H1 (cell line): ENCODE data around the gene PLA2G1B. TPM values are rescaled to one million over a fixed set of nuclear protein-coding genes. Genes with fewer than 3 reads are reported as not detected.

Experiments used
- BCL11A ChIP-seq, 2 experiments: IDR thresholded peaks; one replicate each; pipeline ENCODE4 v1.6.1; 2011; ENCODE audit warnings: low read depth in 2 of 2, low read length in 2 of 2, mild to moderate bottlenecking in 2 of 2
- CREB1 ChIP-seq: IDR thresholded peaks from 2 replicates; pipeline ENCODE4 v1.6.1; 2012; ENCODE audit warnings: inconsistent platforms
- CTBP2 ChIP-seq: IDR thresholded peaks from 2 replicates; pipeline ENCODE4 v1.7.0; 2011; ENCODE audit warnings: borderline replicate concordance, mild to moderate bottlenecking, moderate library complexity, mixed read lengths, low read length; ENCODE audit not compliant: insufficient read depth, insufficient read length
- E2F6 ChIP-seq: IDR thresholded peaks from 2 replicates; pipeline ENCODE4 v1.6.1; 2012; ENCODE audit warnings: inconsistent platforms
- EGR1 ChIP-seq: IDR thresholded peaks from 2 replicates; pipeline ENCODE4 v1.6.1; 2011; ENCODE audit warnings: low read depth, low read length, borderline replicate concordance
- FOSL1 ChIP-seq: IDR thresholded peaks from 2 replicates; pipeline ENCODE4 v1.6.1; 2011; ENCODE audit warnings: mild to moderate bottlenecking, low read depth, low read length, moderate library complexity; ENCODE audit not compliant: insufficient read depth
- HDAC2 ChIP-seq, 2 experiments: fragments of 300-600 bp in 1 of 2; sonication (generic) in 1 of 2; IDR thresholded peaks; 2 replicates each; pipeline ENCODE4 v1.6.1; 2011 to 2012; ENCODE audit warnings: low read depth in 2 of 2, low read length in 2 of 2, mild to moderate bottlenecking in 2 of 2, moderate library complexity in 2 of 2, borderline replicate concordance in 1 of 2, inconsistent platforms in 1 of 2
- JUND ChIP-seq: IDR thresholded peaks from 2 replicates; pipeline ENCODE4 v1.6.1; 2011; ENCODE audit warnings: mild to moderate bottlenecking, improper control_type of control experiment, low read length
- KDM1A ChIP-seq: fragments of 200-600, 300-600 bp; sonication (generic); IDR thresholded peaks from 2 replicates; pipeline ENCODE4 v1.7.1; 2016; ENCODE audit warnings: mild to moderate bottlenecking, low read length, borderline replicate concordance
- MAFK ChIP-seq: IDR thresholded peaks from 2 replicates; pipeline ENCODE4 v1.6.1; 2012; ENCODE audit warnings: low read depth, mild to moderate bottlenecking, improper control_type of control experiment, low read length
- PHF8 ChIP-seq: fragments of 200-600 bp; sonication (generic); conservative IDR thresholded peaks from 2 replicates; pipeline ENCODE4 v1.7.1; 2012; ENCODE audit warnings: low read depth, mild to moderate bottlenecking, inconsistent platforms, low read length, moderate library complexity
- POLR2A ChIP-seq, 2 experiments: IDR thresholded peaks; 1 replicate in 1 of 2; 2 replicates in 1 of 2; pipeline ENCODE4 v1.6.1; 2011; ENCODE audit warnings: low read depth in 2 of 2, low read length in 2 of 2, mild to moderate bottlenecking in 2 of 2; ENCODE audit errors: control extremely low read depth in 1 of 2
- POU5F1 ChIP-seq: IDR thresholded peaks from 2 replicates; pipeline ENCODE4 v1.6.1; 2011; ENCODE audit warnings: low read depth, mild to moderate bottlenecking, low read length, moderate library complexity
- RAD21 ChIP-seq, 2 experiments: IDR thresholded peaks in 1 of 2; conservative IDR thresholded peaks in 1 of 2; 2 replicates each; pipeline ENCODE4 v1.6.1; 2011; ENCODE audit warnings: low read depth in 2 of 2, low read length in 2 of 2, improper control_type of control experiment in 1 of 2, inconsistent platforms in 1 of 2, mild to moderate bottlenecking in 1 of 2, moderate library complexity in 1 of 2
- RFX5 ChIP-seq: IDR thresholded peaks from 2 replicates; pipeline ENCODE4 v1.6.1; 2011; ENCODE audit warnings: low read depth, low read length, improper control_type of control experiment, borderline replicate concordance
- RNF2 ChIP-seq: fragments of 200-900, 300-1000 bp; sonication (generic); IDR thresholded peaks from 2 replicates; pipeline ENCODE4 v1.7.1; 2016; ENCODE audit warnings: borderline replicate concordance, low read depth, mild to moderate bottlenecking, antibody characterized with exemption, low read length; ENCODE audit not compliant: poor library complexity, severe bottlenecking; ENCODE audit errors: missing control alignments
- SIX5 ChIP-seq: IDR thresholded peaks from 2 replicates; pipeline ENCODE4 v1.6.1; 2011; ENCODE audit warnings: mild to moderate bottlenecking, low read depth, low read length
- SP1 ChIP-seq: IDR thresholded peaks from 2 replicates; pipeline ENCODE4 v1.6.1; 2011; ENCODE audit warnings: low read depth, low read length
- SP4 ChIP-seq: IDR thresholded peaks from 2 replicates; pipeline ENCODE4 v1.6.1; 2012; ENCODE audit warnings: low read length, inconsistent platforms
- polyA plus RNA-seq, 7 experiments: library from polyadenylated mRNA; depleted of rRNA in 3 of 7; stranded (reverse) in 5 of 7; unstranded in 2 of 7; fragments of >200 nt in 5 of 7; fragments of 200-250 nt in 2 of 7; gene quantifications; 1 replicate in 5 of 7; 2 replicates in 1 of 7; 4 replicates in 1 of 7; pipeline versions ENCODE4 v1.2.1 to v1.2.3, GENCODE V29; 2011 to 2013; ENCODE audit warnings: missing spikeins in 2 of 7, mixed read lengths in 2 of 7
- total RNA-seq: library from RNA; stranded (reverse); fragmentation: NEBNext Ultra II Directional; extraction: Animal tissue kit (Norgen Biotek cat#: 25700); gene quantifications from 2 replicates; pipeline ENCODE4 v1.2.1, GENCODE V29; 2021

PLA2G1B gene
- total and polyA plus RNA-seq, 2 of the 8 experiments (the other 6 are each of a cell fraction or from before 2014, with no cell fraction given) = not detected

GRCh38 chr12:120317224-120318105 lies 10.1 kb downstream of the PLA2G1B start (continued):
- TF ChIP-seq E2F6 = peak; percentile 85
- TF ChIP-seq CREB1 = peak; percentile 71
- no peak for TF ChIP-seq RFX5
- no peak for TF ChIP-seq CTBP2
- TF ChIP-seq JUND = peak; percentile 38; the same call in 1 of the 2 replicates
- peak in 1 of 2 experiments; percentile 78; a peak in 1 of 3 replicates for TF ChIP-seq POLR2A (IDR thresholded peaks at IDR 0.05; ENCODE audit: control extremely low read depth in 1 of 2, low read depth in 2 of 2, low read length in 2 of 2)
- no peak for TF ChIP-seq HDAC2 (IDR thresholded peaks at IDR 0.05; ENCODE audit: borderline replicate concordance in 1 of 2, low read depth in 2 of 2, low read length in 2 of 2)
- peak; percentile 70; the same call in 1 of the 2 replicates for TF ChIP-seq SP1
- no peak for TF ChIP-seq RNF2
- TF ChIP-seq POU5F1 = no peak
- 0 out of 2 replicates have a peak, but pooled peaks have one; percentile 54 for TF ChIP-seq PHF8
- TF ChIP-seq FOSL1 = no peak
- no peak for TF ChIP-seq MAFK
- TF ChIP-seq EGR1 = no peak
- 0 out of 2 replicates have a peak, but pooled peaks have one; percentile 52 for TF ChIP-seq SP4
- TF ChIP-seq SIX5 = no peak
- no peak for TF ChIP-seq KDM1A
- no peak for TF ChIP-seq BCL11A (IDR thresholded peaks at IDR 0.05; ENCODE audit: low read depth in 2 of 2, low read length in 2 of 2)
- peak; percentile 23; a peak in 2 of 4 replicates for TF ChIP-seq RAD21 (IDR thresholded peaks at IDR 0.05 in 1 of 2, conservative IDR thresholded peaks at IDR 0.05 in 1 of 2; ENCODE audit: low read depth in 2 of 2, low read length in 2 of 2)
